WTC11 (cell line): Measurements from ENCODE around the gene SLC17A9. TPM values are rescaled to one million over a fixed set of nuclear protein-coding genes. Genes with fewer than 3 reads are reported as not detected.
A peak's percentile ranks its signal among the peaks of the same experiment; 100 is the strongest.

ENCODE experiments used
- ATAC-seq: fragments of 200-7000 bp; cut with Tn5 transposase; 2 replicates; pipeline ENCODE4 v1.10.0; 2021; ENCODE audit warnings: mild to moderate bottlenecking, moderate library complexity
- CTCF ChIA-PET: fragments of 300-600 bp; sonication (Branson Sonifier 250); formaldehyde crosslinking; loops from one replicate; lab custom pipeline; 2021; ENCODE audit warnings: antibody characterized with exemption; lab: Charles Lee
- POLR2A ChIA-PET: fragments of 350-600 bp; sonication (Branson Sonifier 250); formaldehyde crosslinking; loops from one replicate; lab custom pipeline; 2021; ENCODE audit warnings: antibody characterized with exemption; lab: Charles Lee
- DNase-seq: peaks from one replicate; pipeline ENCODE4 v3.0.0; 2021; ENCODE audit warnings: low spot score
- H3K27ac Mint-ChIP-seq: 2 replicates; pipeline ENCODE4 v1.8.0; 2021; ENCODE audit warnings: mixed read lengths
- H3K27me3 Mint-ChIP-seq: 2 replicates; pipeline ENCODE4 v1.8.0; 2021; ENCODE audit warnings: low read depth, mild to moderate bottlenecking, moderate library complexity, mixed read lengths
- H3K36me3 Mint-ChIP-seq: 2 replicates; pipeline ENCODE4 v1.8.0; 2021; ENCODE audit warnings: mixed read lengths
- H3K4me1 Mint-ChIP-seq: 2 replicates; pipeline ENCODE4 v1.8.0; 2022; ENCODE audit warnings: mixed read lengths
- H3K4me3 Mint-ChIP-seq: 2 replicates; pipeline ENCODE4 v1.8.0; 2021; ENCODE audit warnings: mild to moderate bottlenecking, moderate library complexity, mixed read lengths
- H3K9me3 Mint-ChIP-seq: 2 replicates; pipeline ENCODE4 v1.8.0; 2021; ENCODE audit warnings: mixed read lengths
- AR ChIP-seq: fragments of 250-450 bp; sonication (Bioruptor Pico); IDR thresholded peaks from 2 replicates; pipeline ENCODE4 v1.9.0; 2021; ENCODE audit warnings: mild to moderate bottlenecking
- ATF3 ChIP-seq: sonication (generic); formaldehyde crosslinking; conservative IDR thresholded peaks from 2 replicates; pipeline ENCODE4 v1.8.1; 2022; ENCODE audit warnings: mild to moderate bottlenecking, missing genetic modification reagents
- ELF4 ChIP-seq: sonication (generic); formaldehyde crosslinking; IDR thresholded peaks from 2 replicates; pipeline ENCODE4 v1.8.1; 2022; ENCODE audit warnings: low read depth, mild to moderate bottlenecking, moderate library complexity, missing genetic modification reagents
- ERG ChIP-seq: fragments of 250-450 bp; sonication (Bioruptor Pico); IDR thresholded peaks from 2 replicates; pipeline ENCODE4 v1.8.0; 2021; ENCODE audit warnings: mild to moderate bottlenecking
- FOXP1 ChIP-seq: sonication (generic); formaldehyde crosslinking; IDR thresholded peaks from 2 replicates; pipeline ENCODE4 v1.8.0; 2022; ENCODE audit warnings: missing genetic modification reagents, mild to moderate bottlenecking, moderate library complexity, borderline replicate concordance
- FOXP4 ChIP-seq: sonication (generic); formaldehyde crosslinking; IDR thresholded peaks from 2 replicates; pipeline ENCODE4 v1.8.0; 2022; ENCODE audit warnings: mild to moderate bottlenecking, missing genetic modification reagents
- HMGXB4 ChIP-seq: sonication (generic); formaldehyde crosslinking; IDR thresholded peaks from 2 replicates; pipeline ENCODE4 v1.8.1; 2023; ENCODE audit warnings: mild to moderate bottlenecking, moderate library complexity, missing genetic modification reagents
- JUN ChIP-seq: sonication (generic); formaldehyde crosslinking; IDR thresholded peaks from 2 replicates; pipeline ENCODE4 v1.8.0; 2023; ENCODE audit warnings: mild to moderate bottlenecking, missing genetic modification reagents
- NFATC4 ChIP-seq: fragments of 250-450 bp; sonication (Bioruptor Pico); IDR thresholded peaks from 2 replicates; pipeline ENCODE4 v1.9.0; 2021; ENCODE audit warnings: mild to moderate bottlenecking
- NFE2L1 ChIP-seq: sonication (generic); formaldehyde crosslinking; IDR thresholded peaks from 2 replicates; pipeline ENCODE4 v1.8.1; 2023; ENCODE audit warnings: missing genetic modification reagents
- NR2C2 ChIP-seq: sonication (generic); formaldehyde crosslinking; IDR thresholded peaks from 2 replicates; pipeline ENCODE4 v1.8.0; 2022; ENCODE audit warnings: mild to moderate bottlenecking, missing genetic modification reagents
- PRDM15 ChIP-seq: sonication (generic); formaldehyde crosslinking; IDR thresholded peaks from 2 replicates; pipeline ENCODE4 v1.8.0; 2022; ENCODE audit warnings: missing genetic modification reagents
- RORB ChIP-seq: fragments of 250-450 bp; sonication (Bioruptor Pico); IDR thresholded peaks from 2 replicates; pipeline ENCODE4 v1.9.0; 2021; ENCODE audit warnings: mild to moderate bottlenecking
- SMAD3 ChIP-seq: sonication (generic); formaldehyde crosslinking; IDR thresholded peaks from 2 replicates; pipeline ENCODE4 v1.8.0; 2022; ENCODE audit warnings: missing genetic modification reagents, mild to moderate bottlenecking, borderline replicate concordance
- STAT6 ChIP-seq: sonication (generic); formaldehyde crosslinking; conservative IDR thresholded peaks from 2 replicates; pipeline ENCODE4 v1.8.1; 2023; ENCODE audit warnings: mild to moderate bottlenecking, low read depth, missing genetic modification reagents, moderate library complexity
- ZNF396 ChIP-seq: fragments of 250-450 bp; sonication (Bioruptor Pico); IDR thresholded peaks from 2 replicates; pipeline ENCODE4 v1.8.0; 2021; ENCODE audit warnings: mild to moderate bottlenecking, moderate library complexity, borderline replicate concordance
- ZNF512 ChIP-seq: sonication (generic); formaldehyde crosslinking; IDR thresholded peaks from 2 replicates; pipeline ENCODE4 v1.8.1; 2022; ENCODE audit warnings: missing genetic modification reagents, borderline replicate concordance
- total RNA-seq: library from RNA; stranded (reverse); gene quantifications from 3 replicates; pipeline ENCODE4 v1.2.3, GENCODE V29; 2021

SLC17A9 gene
- total RNA-seq, 1 experiment from 2014 or later: 41.7 TPM

- no peak for DNase-seq
- H3K4me3 Mint-ChIP-seq: no peak overlapping the region
- ChIA-PET POLR2A (no interaction called here), CTCF (interaction anchor here (0.9 to 2.8 kb wide), 4 partner anchors 8 to 93 kb away, joined by 3 to 19 read pairs (median 4); no protein-coding TSS in a partner anchor)
- TF ChIP-seq JUN (CRISPR knock-in tag) (no peak), ATF3 (CRISPR knock-in tag) (no peak), STAT6 (CRISPR knock-in tag) (no peak), SMAD3 (CRISPR knock-in tag) (no peak)
- no peak overlapping the region for H3K27ac Mint-ChIP-seq
- H3K4me1 Mint-ChIP-seq: peaks cover 5% of the 10 kb centered on the region; the same call in 1 of the 2 replicates
- H3K9me3 Mint-ChIP-seq: no peaks in the 10 kb centered on the region
- peaks cover 8% of the 10 kb centered on the region for H3K27me3 Mint-ChIP-seq
- no peak for ATAC-seq
- no peaks in the 10 kb centered on the region for H3K36me3 Mint-ChIP-seq
Measured at GRCh38 chr20:62993856-62994494, 41.5 kb downstream of the SLC17A9 start.

- CTCF ChIA-PET: interaction anchor here (0.6 to 2.8 kb wide), 7 partner anchors 9 to 245 kb away, joined by 3 to 19 read pairs (median 4); no protein-coding TSS in a partner anchor
- peak overlapping the region; percentile 33; the same call in 1 of the 2 replicates for H3K27ac Mint-ChIP-seq
- ATAC-seq (no peak; the same call in 1 of the 2 replicates), DNase-seq (no peak)
- POLR2A ChIA-PET: no interaction called here
- no peaks in the 10 kb centered on the region for H3K36me3 Mint-ChIP-seq
- no peaks in the 10 kb centered on the region for H3K9me3 Mint-ChIP-seq
- H3K27me3 Mint-ChIP-seq: peaks cover 16% of the 10 kb centered on the region
- H3K4me1 Mint-ChIP-seq: peaks cover 5% of the 10 kb centered on the region; the same call in 1 of the 2 replicates
- no peak overlapping the region for H3K4me3 Mint-ChIP-seq
- no peak for TF ChIP-seq ZNF396 (CRISPR knock-in tag)
- TF ChIP-seq NR2C2: no peak
- TF ChIP-seq ELF4 (CRISPR knock-in tag): no peak
- TF ChIP-seq AR (CRISPR knock-in tag): no peak
- no peak for TF ChIP-seq PRDM15 (CRISPR knock-in tag)
- TF ChIP-seq HMGXB4 (CRISPR knock-in tag): no peak
- TF ChIP-seq NFE2L1: no peak
- TF ChIP-seq ZNF512 (CRISPR knock-in tag): no peak
- TF ChIP-seq ERG (CRISPR knock-in tag): no peak
- no peak for TF ChIP-seq FOXP4 (CRISPR knock-in tag)
- TF ChIP-seq FOXP1 (CRISPR knock-in tag): no peak
- no peak for TF ChIP-seq RORB (CRISPR knock-in tag)
- no peak for TF ChIP-seq NFATC4 (CRISPR knock-in tag)
Measured at GRCh38 chr20:62994869-62995281, 42.4 kb downstream of the SLC17A9 start.
